ENCODE results near the gene FAM120B. TPM values are rescaled to one million over a fixed set of nuclear protein-coding genes. Genes with fewer than 3 reads are reported as not detected.

FAM120B gene
- total and polyA plus RNA-seq, 3 experiments from 2014 or later, result 19.1 to 29.8 (median 20.9) TPM

- Mint-ChIP-seq H3K27me3 (peaks cover 9 to 20% of the 10 kb centered on the region in 2 donors), H3K9me3 (peaks cover 0 to 2% (median 0%) of the 10 kb centered on the region in 5 donors), H3K36me3 (no peaks in the 10 kb centered on the region), H3K4me3 (no peak overlapping the region), H3K27ac (no peak overlapping the region), H3K4me1 (peaks cover 34 to 49% (median 40%) of the 10 kb centered on the region in 3 donors)
- Histone ChIP-seq H3K36me3 (ENCODE audit: insufficient read depth, low read length) (no peaks in the 10 kb centered on the region), H3K4me1 (ENCODE audit: insufficient read depth, low read length) (peaks cover 47% of the 10 kb centered on the region), H3K9me3 (ENCODE audit: low read length) (no peaks in the 10 kb centered on the region), H3K4me3 (ENCODE audit: low read length) (no peak overlapping the region), H3K27ac (ENCODE audit: low read depth, low read length) (no peak overlapping the region), H3K27me3 (ENCODE audit: insufficient read depth, low read length, poor library complexity, severe bottlenecking) (peaks cover 8% of the 10 kb centered on the region)
- CTCF ChIA-PET, result no interaction called here
- POLR2A ChIA-PET, result no interaction called here
- peak in 1 of 5 donors; percentile 30 for DNase-seq
Observed at GRCh38 chr6:170274713-170275560, 31.6 kb upstream of the FAM120B start.

GRCh38 chr6:170276369-170277057 is 30.0 kb upstream of the FAM120B start:
- H3K36me3 ChIP-seq (ENCODE audit: insufficient read depth, low read length), result no peaks in the 10 kb centered on the region
- no peaks in the 10 kb centered on the region for H3K36me3 Mint-ChIP-seq
- peaks cover 10 to 19% of the 10 kb centered on the region in 2 donors for H3K27me3 Mint-ChIP-seq
- H3K9me3 ChIP-seq (ENCODE audit: low read length), result no peaks in the 10 kb centered on the region
- peaks cover 0 to 2% (median 0%) of the 10 kb centered on the region in 5 donors for H3K9me3 Mint-ChIP-seq
- no peak overlapping the region for H3K4me3 Mint-ChIP-seq
- no peak overlapping the region for H3K27ac ChIP-seq (ENCODE audit: low read depth, low read length)
- ChIA-PET CTCF (interaction anchor here (1.1 kb wide), 1 partner anchor 10 kb away, joined by 4 read pairs; no protein-coding TSS in a partner anchor), POLR2A (no interaction called here)
- H3K4me3 ChIP-seq (ENCODE audit: low read length), result no peak overlapping the region
- peaks cover 30 to 43% (median 40%) of the 10 kb centered on the region in 3 donors for H3K4me1 Mint-ChIP-seq
- peaks cover 44% of the 10 kb centered on the region for H3K4me1 ChIP-seq (ENCODE audit: insufficient read depth, low read length)
- DNase-seq, result no peak
- H3K27ac Mint-ChIP-seq, result peak overlapping the region in 1 of 8 donors; percentile 43
- peaks cover 8% of the 10 kb centered on the region for H3K27me3 ChIP-seq (ENCODE audit: insufficient read depth, low read length, poor library complexity, severe bottlenecking)

- H3K4me1 ChIP-seq (ENCODE audit: insufficient read depth, low read length), result peaks cover 29% of the 10 kb centered on the region
- peak in 1 of 5 donors; percentile 36 for DNase-seq
- H3K36me3 ChIP-seq (ENCODE audit: insufficient read depth, low read length), result no peaks in the 10 kb centered on the region
- H3K27me3 ChIP-seq (ENCODE audit: insufficient read depth, low read length, poor library complexity, severe bottlenecking), result peaks cover 8% of the 10 kb centered on the region
- ChIA-PET POLR2A (no interaction called here), CTCF (interaction anchor here (1.5 kb wide), 1 partner anchor 16 kb away, joined by 3 read pairs; no protein-coding TSS in a partner anchor)
- Mint-ChIP-seq H3K4me1 (peaks cover 20 to 31% (median 27%) of the 10 kb centered on the region in 3 donors), H3K4me3 (peak overlapping the region in 4 of 7 donors; percentile 17 to 60 (median 24)), H3K9me3 (peaks cover 0 to 2% (median 0%) of the 10 kb centered on the region in 5 donors), H3K27me3 (peaks cover 10 to 17% of the 10 kb centered on the region in 2 donors), H3K36me3 (peaks cover 0 to 1% (median 0%) of the 10 kb centered on the region in 3 donors), H3K27ac (peak overlapping the region in 3 of 8 donors; percentile 37 to 61 (median 41))
- no peak overlapping the region for H3K4me3 ChIP-seq (ENCODE audit: low read length)
- H3K27ac ChIP-seq (ENCODE audit: low read depth, low read length), result no peak overlapping the region
- no peaks in the 10 kb centered on the region for H3K9me3 ChIP-seq (ENCODE audit: low read length)
Observed at GRCh38 chr6:170277893-170278742, 28.4 kb upstream of the FAM120B start.

GRCh38 chr6:170278743-170279094 is 27.8 kb upstream of the FAM120B start:
- H3K27ac ChIP-seq (ENCODE audit: low read depth, low read length), result no peak overlapping the region
- CTCF ChIA-PET, result interaction anchor here (1.3 to 1.5 kb wide), 2 partner anchors 13 to 15 kb away, joined by 3 to 4 read pairs; no protein-coding TSS in a partner anchor
- H3K4me1 ChIP-seq (ENCODE audit: insufficient read depth, low read length), result peaks cover 27% of the 10 kb centered on the region
- Mint-ChIP-seq H3K27me3 (peaks cover 8 to 14% of the 10 kb centered on the region in 2 donors), H3K27ac (peak overlapping the region in 3 of 8 donors; percentile 37 to 61 (median 41)), H3K9me3 (peaks cover 0 to 2% (median 0%) of the 10 kb centered on the region in 5 donors), H3K36me3 (peaks cover 0 to 1% (median 0%) of the 10 kb centered on the region in 3 donors), H3K4me1 (peaks cover 17 to 27% (median 24%) of the 10 kb centered on the region in 3 donors), H3K4me3 (peak overlapping the region in 4 of 7 donors; percentile 17 to 60 (median 24))
- DNase-seq, result no peak
- no peaks in the 10 kb centered on the region for H3K36me3 ChIP-seq (ENCODE audit: insufficient read depth, low read length)
- H3K4me3 ChIP-seq (ENCODE audit: low read length), result no peak overlapping the region
- POLR2A ChIA-PET, result no interaction called here
- peaks cover 6% of the 10 kb centered on the region for H3K27me3 ChIP-seq (ENCODE audit: insufficient read depth, low read length, poor library complexity, severe bottlenecking)
- no peaks in the 10 kb centered on the region for H3K9me3 ChIP-seq (ENCODE audit: low read length)

GRCh38 chr6:170279426-170279825 is 27.1 kb upstream of the FAM120B start:
- no peak for DNase-seq
- no peak overlapping the region for H3K4me3 ChIP-seq (ENCODE audit: low read length)
- Mint-ChIP-seq H3K27me3 (peaks cover 8 to 12% of the 10 kb centered on the region in 2 donors), H3K4me3 (peak overlapping the region in 1 of 7 donors; percentile 16), H3K9me3 (peaks cover 0 to 2% (median 0%) of the 10 kb centered on the region in 5 donors), H3K4me1 (peaks cover 16 to 26% (median 23%) of the 10 kb centered on the region in 3 donors), H3K27ac (no peak overlapping the region), H3K36me3 (peaks cover 0 to 4% (median 0%) of the 10 kb centered on the region in 3 donors)
- ChIA-PET CTCF (interaction anchor here (1.3 kb wide), 1 partner anchor 13 kb away, joined by 4 read pairs; no protein-coding TSS in a partner anchor), POLR2A (no interaction called here)
- H3K4me1 ChIP-seq (ENCODE audit: insufficient read depth, low read length), result peaks cover 27% of the 10 kb centered on the region
- no peaks in the 10 kb centered on the region for H3K27me3 ChIP-seq (ENCODE audit: insufficient read depth, low read length, poor library complexity, severe bottlenecking)
- H3K9me3 ChIP-seq (ENCODE audit: low read length), result no peaks in the 10 kb centered on the region
- H3K36me3 ChIP-seq (ENCODE audit: insufficient read depth, low read length), result no peaks in the 10 kb centered on the region
- H3K27ac ChIP-seq (ENCODE audit: low read depth, low read length), result no peak overlapping the region

GRCh38 chr6:170279977-170280688 is 26.4 kb upstream of the FAM120B start:
- Histone ChIP-seq H3K4me1 (ENCODE audit: insufficient read depth, low read length) (peaks cover 27% of the 10 kb centered on the region), H3K27ac (ENCODE audit: low read depth, low read length) (no peak overlapping the region), H3K27me3 (ENCODE audit: insufficient read depth, low read length, poor library complexity, severe bottlenecking) (no peaks in the 10 kb centered on the region), H3K9me3 (ENCODE audit: low read length) (no peaks in the 10 kb centered on the region), H3K4me3 (ENCODE audit: low read length) (peak overlapping the region; percentile 38), H3K36me3 (ENCODE audit: insufficient read depth, low read length) (no peaks in the 10 kb centered on the region)
- DNase-seq, result peak in 4 of 5 donors; percentile 49 to 70 (median 62)
- Mint-ChIP-seq H3K27me3 (peaks cover 10 to 12% of the 10 kb centered on the region in 2 donors), H3K4me3 (peak overlapping the region; percentile 55 to 89 (median 82)), H3K9me3 (peaks cover 0 to 2% (median 0%) of the 10 kb centered on the region in 5 donors), H3K4me1 (peaks cover 16 to 26% (median 23%) of the 10 kb centered on the region in 3 donors), H3K36me3 (peaks cover 0 to 4% (median 0%) of the 10 kb centered on the region in 3 donors), H3K27ac (peak overlapping the region in 6 of 8 donors; percentile 57 to 94 (median 86))
- ChIA-PET POLR2A (no interaction called here), CTCF (interaction anchor here (1.3 kb wide), 1 partner anchor 12 kb away, joined by 4 read pairs; no protein-coding TSS in a partner anchor)

- Mint-ChIP-seq H3K4me1 (peaks cover 16 to 26% (median 23%) of the 10 kb centered on the region in 3 donors), H3K36me3 (peaks cover 0 to 6% (median 0%) of the 10 kb centered on the region in 3 donors), H3K9me3 (peaks cover 0 to 4% (median 0%) of the 10 kb centered on the region in 5 donors), H3K27ac (peak overlapping the region in 7 of 8 donors; percentile 57 to 94 (median 82)), H3K27me3 (peaks cover 12 to 13% of the 10 kb centered on the region in 2 donors), H3K4me3 (peak overlapping the region; percentile 55 to 89 (median 82))
- Histone ChIP-seq H3K36me3 (ENCODE audit: insufficient read depth, low read length) (no peaks in the 10 kb centered on the region), H3K4me3 (ENCODE audit: low read length) (peak overlapping the region; percentile 38), H3K27me3 (ENCODE audit: insufficient read depth, low read length, poor library complexity, severe bottlenecking) (no peaks in the 10 kb centered on the region), H3K27ac (ENCODE audit: low read depth, low read length) (no peak overlapping the region), H3K9me3 (ENCODE audit: low read length) (no peaks in the 10 kb centered on the region), H3K4me1 (ENCODE audit: insufficient read depth, low read length) (peaks cover 27% of the 10 kb centered on the region)
- DNase-seq, result no peak
- CTCF ChIA-PET, result no interaction called here
- POLR2A ChIA-PET, result no interaction called here
Observed at GRCh38 chr6:170280689-170281045, 25.9 kb upstream of the FAM120B start.
